Karpas-422 (cell line): ENCODE results near the gene ADCY6. TPM values are rescaled to one million over a fixed set of nuclear protein-coding genes. Genes with fewer than 3 reads are reported as not detected.

Experiments
- DNase-seq: peaks from one replicate; pipeline ENCODE4 v3.0.0-alpha.2; 2015
- H2AFZ ChIP-seq: fragments of 200-600 bp; sonication (generic); 2 replicates; pipeline ENCODE4 v1.6.1; 2014; ENCODE audit warnings: antibody characterized with exemption, low read length, mixed read lengths
- H3K27ac ChIP-seq: fragments of 200-600 bp; sonication (generic); 2 replicates; pipeline ENCODE4 v1.5.1; 2014; ENCODE audit warnings: mild to moderate bottlenecking, low read length, moderate library complexity
- H3K27me3 ChIP-seq: fragments of 200-600 bp; sonication (generic); 2 replicates; pipeline ENCODE4 v1.6.1; 2014; ENCODE audit warnings: low read length, mixed read lengths
- H3K36me3 ChIP-seq: fragments of 200-600 bp; sonication (generic); 2 replicates; pipeline ENCODE4 v1.6.1; 2014; ENCODE audit warnings: low read length, mixed read lengths; ENCODE audit not compliant: insufficient read depth
- H3K4me1 ChIP-seq: fragments of 200-600 bp; sonication (generic); 2 replicates; pipeline ENCODE4 v1.6.1; 2014; ENCODE audit warnings: mild to moderate bottlenecking, low read length, mixed read lengths
- H3K4me2 ChIP-seq: fragments of 200-600 bp; sonication (generic); 2 replicates; pipeline ENCODE4 v1.6.1; 2014; ENCODE audit warnings: low read length, low read depth, mild to moderate bottlenecking; ENCODE audit not compliant: poor library complexity, severe bottlenecking
- H3K4me3 ChIP-seq: fragments of 200-600 bp; sonication (generic); 2 replicates; pipeline ENCODE4 v1.5.1; 2014; ENCODE audit warnings: mild to moderate bottlenecking, antibody characterized with exemption, low read length, mixed read lengths
- H3K79me2 ChIP-seq: fragments of 200-600 bp; sonication (generic); 2 replicates; pipeline ENCODE4 v1.6.1; 2014; ENCODE audit warnings: mild to moderate bottlenecking, low read length, mixed read lengths
- H3K9ac ChIP-seq: fragments of 200-600 bp; sonication (generic); 2 replicates; pipeline ENCODE4 v1.6.0; 2014; ENCODE audit warnings: low read length
- H3K9me2 ChIP-seq: fragments of 200-600 bp; sonication (generic), shearing (Covaris generic); replicated peaks from 2 replicates; pipeline ENCODE4 v1.6.0; 2014; ENCODE audit warnings: mild to moderate bottlenecking, low read length, moderate library complexity; ENCODE audit not compliant: insufficient read depth
- H3K9me3 ChIP-seq: fragments of 300-700, 200-600 bp; sonication (generic); 2 replicates; pipeline ENCODE4 v1.6.1; 2014; ENCODE audit warnings: low read length, mixed read lengths
- H4K20me1 ChIP-seq: fragments of 200-600 bp; sonication (generic); 2 replicates; pipeline ENCODE4 v1.6.1; 2014; ENCODE audit warnings: mild to moderate bottlenecking, antibody characterized with exemption, low read length, low read depth; ENCODE audit not compliant: insufficient read depth
- small RNA-seq: library from RNA; depleted of rRNA; stranded (forward); fragments of <200 nt; gene quantifications from one replicate; pipeline ENCODE3, GENCODE V24; 2014
- total RNA-seq: library from RNA; depleted of rRNA; stranded (reverse); fragments of >200 nt; shearing (Covaris generic); gene quantifications from 2 replicates; pipeline ENCODE4 v1.2.3, GENCODE V29; 2014; ENCODE audit warnings: low replicate concordance; rRNA removed

Gene ADCY6
- total RNA-seq, 1 experiment from 2014 or later: not detected

DNA sequence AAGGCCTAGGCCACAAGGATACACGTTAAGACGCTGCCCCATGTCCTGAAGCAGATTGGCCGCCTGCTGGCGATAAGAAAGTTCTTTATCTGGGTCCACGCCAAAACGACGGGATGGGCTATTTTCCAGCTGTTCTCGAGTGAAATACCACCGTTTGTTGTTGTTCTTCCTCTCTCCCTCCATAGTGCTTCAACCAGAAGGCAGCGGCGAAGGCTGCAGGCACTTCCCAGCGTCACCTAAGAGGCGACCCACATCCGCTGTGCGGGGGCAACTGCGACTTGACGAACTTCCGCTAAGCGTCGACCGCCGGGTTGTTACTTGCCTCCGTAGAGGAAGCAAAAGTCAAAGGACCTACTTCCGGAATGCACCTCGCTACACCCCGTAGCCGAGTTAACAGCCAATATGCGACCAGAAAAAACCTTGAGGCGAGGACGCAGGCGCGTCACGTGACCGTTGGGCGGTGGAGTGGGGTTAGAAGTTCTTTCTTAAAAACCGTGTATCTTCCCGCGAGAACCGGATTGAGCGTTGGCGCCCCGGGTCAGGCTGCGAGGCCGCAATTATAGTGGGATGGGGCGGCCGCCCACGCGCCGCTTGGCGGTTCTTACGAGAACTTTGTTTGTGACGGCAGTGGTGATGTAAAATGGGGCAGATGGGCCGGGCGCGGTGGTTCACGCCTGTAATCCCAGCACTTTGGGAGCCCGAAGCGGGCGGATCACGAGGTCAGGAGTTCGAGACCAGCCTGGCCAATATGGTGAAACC is 72.2 kb downstream of the ADCY6 start, which contains the start of gene CCNT1:
Gene CCNT1 (minus strand): TSS at position 215 of the 759 bp plus-strand sequence. CDS start 32 bp downstream, at position 183.
- peak within 1 kb of the TSS; percentile 74 for H3K27ac ChIP-seq
- H3K9me2 ChIP-seq: no peaks in the 10 kb centered on the region
- H3K4me2 ChIP-seq: peak within 1 kb of the TSS; percentile 100
- peaks cover 26% of the 10 kb centered on the region for H3K4me1 ChIP-seq
- peaks cover 47% of the 10 kb centered on the region for H3K79me2 ChIP-seq
- H3K27me3 ChIP-seq: no peaks in the 10 kb centered on the region
- H2AFZ ChIP-seq: peak within 1 kb of the TSS; percentile 44; the same call in 1 of the 2 replicates
- peak within 1 kb of the TSS; percentile 95 for H3K4me3 ChIP-seq
- peaks cover 7% of the 10 kb centered on the region for H4K20me1 ChIP-seq
- peak within 1 kb of the TSS; percentile 93 for H3K9ac ChIP-seq
- peaks cover 5% of the 10 kb centered on the region; the same call in 1 of the 2 replicates for H3K9me3 ChIP-seq
- peaks cover 24% of the 10 kb centered on the region; the same call in 1 of the 2 replicates for H3K36me3 ChIP-seq
- peak; percentile 100 for DNase-seq

Small RNAs within 50 kb of the gene (small RNA-seq; reads per million reads assigned to genes)
- gene MIR4701 (not detected), gene RF00019 (not detected)

Other genes starting within 250 kb of the ADCY6 start
- not detected in 2 replicates for gene LALBA, start 219.0 kb downstream of the ADCY6 start, total RNA-seq
- 33.9 and 56.9 TPM in 2 replicates for gene KANSL2, start 106.9 kb downstream of the ADCY6 start, total RNA-seq
- 39.2 and 40.9 TPM in 2 replicates for gene CCNT1, start 72.4 kb downstream of the ADCY6 start, total RNA-seq
- gene CACNB3, start 29.4 kb upstream of the ADCY6 start, total RNA-seq: 3.1 and 6.7 TPM in 2 replicates
- gene DDX23, start 63.1 kb upstream of the ADCY6 start, total RNA-seq: 37.0 and 68.0 TPM in 2 replicates
- gene RND1, start 76.8 kb upstream of the ADCY6 start, total RNA-seq: 0.60 and 1.4 TPM in 2 replicates
- gene FKBP11, start 136.4 kb upstream of the ADCY6 start, total RNA-seq: 22.0 and 29.8 TPM in 2 replicates
- 51.7 and 57.5 TPM in 2 replicates for gene ARF3, start 168.4 kb upstream of the ADCY6 start, total RNA-seq
- 0.61 and 1.0 TPM in 2 replicates for gene WNT10B, start 182.6 kb upstream of the ADCY6 start, total RNA-seq
- gene WNT1, start 189.2 kb upstream of the ADCY6 start, total RNA-seq: not detected in 2 replicates
- gene DDN, start 210.3 kb upstream of the ADCY6 start, total RNA-seq: 9.6 and 20.2 TPM in 2 replicates
- 35.1 and 47.5 TPM in 2 replicates for gene PRKAG1, start 229.7 kb upstream of the ADCY6 start, total RNA-seq